OCI-LY7 (cell line): Measurements from ENCODE around the gene MPC2. TPM values are rescaled to one million over a fixed set of nuclear protein-coding genes. Genes with fewer than 3 reads are reported as not detected.

ENCODE experiments used
- BruUV-seq: library from RNA; stranded (reverse); fragments of 400-500 nt; replicated peaks from 2 replicates; lab custom pipeline; 2021; lab: Mats Ljungman, UMichigan
- CTCF ChIA-PET: fragments of 300-600 bp; sonication (Branson Sonifier 250); formaldehyde crosslinking; loops from one replicate; lab custom pipeline; 2022; ENCODE audit warnings: antibody characterized with exemption; ENCODE audit not compliant: unreplicated experiment; lab: Charles Lee
- POLR2A ChIA-PET: fragments of 300-600 bp; sonication (Branson Sonifier 250); formaldehyde crosslinking; loops from one replicate; lab custom pipeline; 2022; ENCODE audit warnings: antibody characterized with exemption; lab: Charles Lee
- DNase-seq: peaks from one replicate; pipeline ENCODE4 v3.0.0-alpha.2; 2015; ENCODE audit warnings: low spot score
- H2AFZ ChIP-seq: fragments of 200-600 bp; sonication (generic), shearing (Covaris generic); 2 replicates; pipeline ENCODE4 v1.6.1; 2014; ENCODE audit warnings: mild to moderate bottlenecking, antibody characterized with exemption, low read length, moderate library complexity
- H3K27ac ChIP-seq: fragments of 200-600 bp; sonication (generic); 2 replicates; pipeline ENCODE4 v1.5.1; 2014; ENCODE audit warnings: mixed run types, low read depth, mild to moderate bottlenecking, moderate library complexity, low read length, inconsistent platforms; ENCODE audit not compliant: poor library complexity, severe bottlenecking
- H3K36me3 ChIP-seq: fragments of 200-600 bp; sonication (generic); 2 replicates; pipeline ENCODE4 v1.6.1; 2014; ENCODE audit warnings: mild to moderate bottlenecking, antibody characterized with exemption, low read length, moderate library complexity, mixed read lengths; ENCODE audit not compliant: insufficient read depth
- H3K4me1 ChIP-seq: fragments of 200-600 bp; sonication (generic); 2 replicates; pipeline ENCODE4 v1.5.1; 2014; ENCODE audit warnings: mild to moderate bottlenecking, low read length; ENCODE audit not compliant: insufficient read depth, poor library complexity, severe bottlenecking
- H3K4me2 ChIP-seq: fragments of 200-600 bp; sonication (generic); 2 replicates; pipeline ENCODE4 v1.6.1; 2014; ENCODE audit warnings: mild to moderate bottlenecking, low read length
- H3K4me3 ChIP-seq: fragments of 200-600 bp; sonication (generic); 2 replicates; pipeline ENCODE4 v1.5.1; 2014; ENCODE audit warnings: mild to moderate bottlenecking, low read depth, low read length; ENCODE audit not compliant: poor library complexity, severe bottlenecking
- H3K79me2 ChIP-seq: fragments of 200-600 bp; sonication (generic); 2 replicates; pipeline ENCODE4 v1.6.1; 2016; ENCODE audit warnings: low read depth, mild to moderate bottlenecking, low read length, moderate library complexity, mixed read lengths; ENCODE audit not compliant: insufficient read depth
- H3K9me2 ChIP-seq: fragments of 200-600 bp; sonication (generic); 2 replicates; pipeline ENCODE4 v1.6.1; 2016; ENCODE audit warnings: mild to moderate bottlenecking, low read length, mixed read lengths; ENCODE audit not compliant: insufficient read depth
- H3K9me3 ChIP-seq: fragments of 200-600 bp; sonication (generic); 2 replicates; pipeline ENCODE4 v1.6.1; 2014; ENCODE audit warnings: mild to moderate bottlenecking, mixed run types, low read length, mixed read lengths
- H4K20me1 ChIP-seq: fragments of 200-600 bp; sonication (generic); 2 replicates; pipeline ENCODE4 v1.6.1; 2014; ENCODE audit warnings: mild to moderate bottlenecking, antibody characterized with exemption, low read length, moderate library complexity, mixed read lengths; ENCODE audit not compliant: insufficient read depth
- CTCF ChIP-seq: fragments of 200-600 bp; sonication (generic); conservative IDR thresholded peaks from 2 replicates; pipeline ENCODE4 v1.5.1; 2014; ENCODE audit warnings: mild to moderate bottlenecking, antibody characterized with exemption, low read length, moderate library complexity, mixed read lengths
- EZH2phosphoT487 ChIP-seq: fragments of 200-600 bp; sonication (generic); IDR thresholded peaks from 2 replicates; pipeline ENCODE4 v1.6.1; 2018; ENCODE audit warnings: low read depth, borderline replicate concordance, mild to moderate bottlenecking, mixed run types, antibody characterized with exemption, low read length, moderate library complexity, mixed read lengths
- intact Hi-C: fragments of 100-400 bp; cut with micrococcal nuclease; formaldehyde crosslinking; loops from one replicate; pipeline ENCODE4 v1.10.0; 2022; ENCODE audit not compliant: unreplicated experiment
- total RNA-seq, 2 experiments: library from RNA; depleted of rRNA in 1 of 2; stranded (reverse); fragments of >200 nt in 1 of 2; shearing (Covaris generic) in 1 of 2; gene quantifications; 2 replicates each; pipeline ENCODE4 v1.2.3, GENCODE V29; 2014 to 2022

Gene MPC2
- total RNA-seq, 2 experiments from 2014 or later: 19.4 to 56.4 TPM

GRCh38 chr1:167910530-167910929 lies 26.3 kb downstream of the MPC2 start:
- ChIA-PET CTCF (no interaction called here), POLR2A (interaction anchor here (0.7 to 1.0 kb wide), 3 partner anchors 21 to 98 kb away, joined by 4 read pairs; no protein-coding TSS in a partner anchor)
- intact Hi-C loops: no loop called here
- no peak overlapping the region for H3K4me2 ChIP-seq
- H3K4me3 ChIP-seq: no peak overlapping the region
- TF ChIP-seq CTCF: no peak
- no peak for TF ChIP-seq EZH2phosphoT487
- no peaks in the 10 kb centered on the region for H3K79me2 ChIP-seq
- peaks cover 19% of the 10 kb centered on the region; the same call in 1 of the 2 replicates for H3K9me3 ChIP-seq
- H3K27ac ChIP-seq: no peak overlapping the region
- H3K9me2 ChIP-seq: no peaks in the 10 kb centered on the region
- DNase-seq: no peak
- H3K4me1 ChIP-seq: no peaks in the 10 kb centered on the region
- no peaks in the 10 kb centered on the region for H4K20me1 ChIP-seq
- BruUV-seq: no TSS peak
- H2AFZ ChIP-seq: no peak overlapping the region
- H3K36me3 ChIP-seq: no peaks in the 10 kb centered on the region

GRCh38 chr1:167909691-167910180 lies 27.1 kb downstream of the MPC2 start:
- POLR2A ChIA-PET: interaction anchor here (0.9 to 1.5 kb wide), 3 partner anchors 11 to 21 kb away, joined by 3 to 6 read pairs (median 4); no protein-coding TSS in a partner anchor

More at GRCh38 chr1:167909691-167910180, 27.1 kb downstream of the MPC2 start:
- Histone ChIP-seq H2AFZ (no peak overlapping the region), H3K79me2 (no peaks in the 10 kb centered on the region), H3K4me3 (no peak overlapping the region), H4K20me1 (no peaks in the 10 kb centered on the region), H3K9me3 (peaks cover 19% of the 10 kb centered on the region; the same call in 1 of the 2 replicates), H3K9me2 (no peaks in the 10 kb centered on the region), H3K4me1 (no peaks in the 10 kb centered on the region), H3K27ac (no peak overlapping the region), H3K36me3 (no peaks in the 10 kb centered on the region), H3K4me2 (no peak overlapping the region)
- no peak for DNase-seq
- CTCF ChIA-PET: no interaction called here
- no TSS peak for BruUV-seq
- intact Hi-C loops: no loop called here
- no peak for TF ChIP-seq EZH2phosphoT487
- no peak for TF ChIP-seq CTCF
